CD4-positive, alpha-beta T cell treated with Interleukin-10 for 1 hour (primary cell): Measurements from ENCODE around the gene SPATA31D1.
"Not testable (repeated sequence)": the region's sequence is repeated elsewhere in the genome, so short reads cannot be mapped to it uniquely, and the experiment has no call there.

Experiments
- DNase-seq: peaks from one replicate; pipeline ENCODE4 v3.0.0-alpha.2; 2020

The SPATA31D1 gene

GRCh38 chr9:81988472-81988871 lies at the start of gene SPATA31D1:
Gene SPATA31D1, plus strand, starts transcription at chr9:81988772. Its CDS starts 47 bp downstream, at chr9:81988819.
- DNase-seq = not testable (repeated sequence)

GRCh38 chr9:81943393-81943792 lies 45.2 kb upstream of the SPATA31D1 start, which contains the start of gene SPATA31D3:
Gene SPATA31D3, plus strand, starts transcription at chr9:81943500. Its CDS starts 86 bp downstream, at chr9:81943586.
- not testable (repeated sequence) for DNase-seq

- DNase-seq = not testable (repeated sequence)
Measured at GRCh38 chr9:81948650-81949049, 39.9 kb upstream of the SPATA31D1 start.

- no peak for DNase-seq
Measured at GRCh38 chr9:81953096-81953495, 35.5 kb upstream of the SPATA31D1 start.

GRCh38 chr9:81955625-81956024 lies 32.9 kb upstream of the SPATA31D1 start:
- no peak for DNase-seq

- no peak for DNase-seq
Measured at GRCh38 chr9:81964218-81965171, 24.1 kb upstream of the SPATA31D1 start.

- no peak for DNase-seq
Measured at GRCh38 chr9:81968026-81968425, 20.5 kb upstream of the SPATA31D1 start.

GRCh38 chr9:81969971-81970370 lies 18.6 kb upstream of the SPATA31D1 start:
- DNase-seq = no peak

GRCh38 chr9:81971727-81972126 lies 16.8 kb upstream of the SPATA31D1 start:
- DNase-seq = no peak

GRCh38 chr9:81974764-81975163 lies 13.8 kb upstream of the SPATA31D1 start:
- no peak for DNase-seq

GRCh38 chr9:81976351-81976750 lies 12.2 kb upstream of the SPATA31D1 start:
- DNase-seq = no peak

GRCh38 chr9:81979196-81979595 lies 9.4 kb upstream of the SPATA31D1 start:
- DNase-seq = no peak

- no peak for DNase-seq
Measured at GRCh38 chr9:81980568-81980967, 8.0 kb upstream of the SPATA31D1 start.

GRCh38 chr9:81981883-81982282 lies 6.7 kb upstream of the SPATA31D1 start:
- DNase-seq = no peak

GRCh38 chr9:81984928-81985327 lies 3.6 kb upstream of the SPATA31D1 start:
- no peak for DNase-seq

GRCh38 chr9:81986051-81986450 lies 2.5 kb upstream of the SPATA31D1 start:
- DNase-seq = no peak

- no peak for DNase-seq
Measured at GRCh38 chr9:81989700-81990099, 1.1 kb downstream of the SPATA31D1 start.

GRCh38 chr9:81993656-81994055 lies 5.1 kb downstream of the SPATA31D1 start:
- DNase-seq = no peak

- no peak for DNase-seq
Measured at GRCh38 chr9:81999806-82000205, 11.2 kb downstream of the SPATA31D1 start.

GRCh38 chr9:82010711-82011110 lies 22.1 kb downstream of the SPATA31D1 start:
- DNase-seq = no peak

- no peak for DNase-seq
Measured at GRCh38 chr9:82011133-82011532, 22.6 kb downstream of the SPATA31D1 start.

GRCh38 chr9:82012276-82012675 lies 23.7 kb downstream of the SPATA31D1 start:
- DNase-seq = no peak

GRCh38 chr9:82020331-82020730 lies 31.8 kb downstream of the SPATA31D1 start:
- no peak for DNase-seq

- no peak for DNase-seq
Measured at GRCh38 chr9:82021198-82021597, 32.6 kb downstream of the SPATA31D1 start.
